CD14-positive monocyte (primary cell): Measurements from ENCODE around the gene CHKA. TPM values are rescaled to one million over a fixed set of nuclear protein-coding genes. Genes with fewer than 3 reads are reported as not detected.

Source experiments
- DNase-seq, 3 donors: peaks; one replicate each; pipeline ENCODE4 v3.0.0-alpha.2; 2011 to 2022
- H2AFZ ChIP-seq: 2 replicates; pipeline ENCODE4 v1.6.0; 2012; ENCODE audit warnings: mild to moderate bottlenecking, low read depth, low read length, inconsistent platforms; ENCODE audit not compliant: insufficient read depth, poor library complexity, severe bottlenecking
- H3K27ac ChIP-seq, 2 donors: 1 replicate in 1 of 2; 2 replicates in 1 of 2; pipeline ENCODE4 v1.5.1; 2012 to 2013; ENCODE audit warnings: low read length in 2 of 2, control low read depth in 1 of 2, inconsistent platforms in 1 of 2, low read depth in 1 of 2, mild to moderate bottlenecking in 1 of 2
- H3K27me3 ChIP-seq, 2 donors: one replicate each; pipeline versions ENCODE4 v1.6.0 to v1.6.1; 2011 to 2013; ENCODE audit warnings: low read length in 2 of 2; ENCODE audit not compliant: control insufficient read depth in 2 of 2, insufficient read depth in 2 of 2
- H3K36me3 ChIP-seq, 2 donors: replicated peaks in 1 of 2; 1 replicate in 1 of 2; 2 replicates in 1 of 2; pipeline versions ENCODE4 v1.5.1 to v1.6.1; 2012 to 2013; ENCODE audit warnings: low read length in 2 of 2, control low read depth in 1 of 2, inconsistent platforms in 1 of 2, mild to moderate bottlenecking in 1 of 2; ENCODE audit not compliant: insufficient read depth in 2 of 2, control insufficient read depth in 1 of 2
- H3K4me1 ChIP-seq, 2 donors: 1 replicate in 1 of 2; 2 replicates in 1 of 2; pipeline versions ENCODE4 v1.5.1 to v1.6.1; 2012 to 2013; ENCODE audit warnings: low read length in 2 of 2, control low read depth in 1 of 2, inconsistent platforms in 1 of 2, mild to moderate bottlenecking in 1 of 2, moderate library complexity in 1 of 2; ENCODE audit not compliant: insufficient read depth in 2 of 2, control insufficient read depth in 1 of 2
- H3K4me2 ChIP-seq: replicated peaks from 2 replicates; pipeline ENCODE3; 2012; ENCODE audit warnings: low read length, moderate library complexity, mild to moderate bottlenecking; ENCODE audit not compliant: poor library complexity, severe bottlenecking; ENCODE audit errors: extremely low read depth
- H3K4me3 ChIP-seq, 3 experiments: fragments of 200-600 bp in 1 of 3; sonication (generic) in 1 of 3; replicated peaks in 1 of 3; 1 replicate in 2 of 3; 2 replicates in 1 of 3; pipeline ENCODE4 v1.5.1; 2011 to 2013; ENCODE audit warnings: low read length in 3 of 3, mild to moderate bottlenecking in 3 of 3, control low read depth in 2 of 3, low read depth in 2 of 3, inconsistent platforms in 1 of 3, moderate library complexity in 1 of 3
- H3K79me2 ChIP-seq: 2 replicates; pipeline ENCODE4 v1.6.0; 2012; ENCODE audit warnings: mild to moderate bottlenecking, control low read depth, inconsistent platforms, low read length, moderate library complexity; ENCODE audit not compliant: insufficient read depth
- H3K9ac ChIP-seq: 2 replicates; pipeline ENCODE4 v1.6.0; 2017; ENCODE audit warnings: low read length, mild to moderate bottlenecking; ENCODE audit not compliant: insufficient read depth, poor library complexity, severe bottlenecking
- H3K9me3 ChIP-seq, 2 donors: replicated peaks in 1 of 2; 1 replicate in 1 of 2; 2 replicates in 1 of 2; pipeline versions ENCODE4 v1.5.1 to v1.6.1; 2012 to 2013; ENCODE audit warnings: low read length in 2 of 2, control low read depth in 1 of 2; ENCODE audit not compliant: control insufficient read depth in 1 of 2, insufficient read depth in 1 of 2
- H4K20me1 ChIP-seq: 2 replicates; pipeline ENCODE4 v1.6.0; 2012; ENCODE audit warnings: mild to moderate bottlenecking, low read length, control low read depth, moderate library complexity; ENCODE audit not compliant: insufficient read depth
- H3K27ac Mint-ChIP-seq, 7 donors: one replicate each; pipeline ENCODE4 v1.8.0; 2020; ENCODE audit warnings: mild to moderate bottlenecking in 7 of 7, mixed read lengths in 7 of 7, moderate library complexity in 6 of 7, inconsistent platforms in 2 of 7
- H3K27me3 Mint-ChIP-seq, 3 donors: one replicate each; pipeline ENCODE4 v1.8.0; 2021 to 2022; ENCODE audit warnings: low read depth in 3 of 3, mild to moderate bottlenecking in 3 of 3, mixed read lengths in 3 of 3, moderate library complexity in 3 of 3, inconsistent platforms in 1 of 3
- H3K36me3 Mint-ChIP-seq, 2 donors: one replicate each; pipeline ENCODE4 v1.8.0; 2020; ENCODE audit warnings: mixed read lengths in 2 of 2, inconsistent platforms in 1 of 2, mild to moderate bottlenecking in 1 of 2
- H3K4me1 Mint-ChIP-seq: one replicate; pipeline ENCODE4 v1.8.0; 2020; ENCODE audit warnings: mild to moderate bottlenecking, mixed read lengths
- H3K4me3 Mint-ChIP-seq, 2 donors: one replicate each; pipeline ENCODE4 v1.8.0; 2020; ENCODE audit warnings: mild to moderate bottlenecking in 2 of 2, mixed read lengths in 2 of 2, moderate library complexity in 1 of 2
- H3K9me3 Mint-ChIP-seq, 7 donors: one replicate each; pipeline ENCODE4 v1.8.0; 2020 to 2022; ENCODE audit warnings: mixed read lengths in 7 of 7, mild to moderate bottlenecking in 6 of 7, moderate library complexity in 6 of 7, inconsistent platforms in 2 of 7
- WGBS: methylation state at CpG from one replicate; pipeline ENCODE4 v1.1.5; 2013; ENCODE audit warnings: missing lambda C conversion rate; ENCODE audit not compliant: insufficient coverage; 5-methylcytosine and 5-hydroxymethylcytosine counted together
- intact Hi-C, 2 donors: fragments of 100-400 bp; cut with micrococcal nuclease; formaldehyde crosslinking; loops; one replicate each; pipeline versions ENCODE4 v1.15.0 to v1.15.1; 2023
- polyA plus RNA-seq, 3 donors: library from polyadenylated mRNA; depleted of rRNA in 1 of 3; unstranded in 2 of 3; stranded (reverse) in 1 of 3; fragments of 300-500 nt in 2 of 3; fragments of >200 nt in 1 of 3; fragmentation: Illumina TruSeq in 2 of 3; gene quantifications; 1 replicate in 2 of 3; 2 replicates in 1 of 3; pipeline ENCODE4 v1.2.3, GENCODE V29; 2012 to 2021
- TF ChIP-seq, protein P1 (sequence below): fragments of 200-600 bp; IDR thresholded peaks from one replicate; pipeline ENCODE4 v1.8.0; 2022; ENCODE audit warnings: antibody characterized with exemption, mild to moderate bottlenecking

The CHKA gene
- polyA plus RNA-seq, 3 donors, result 2.8 to 20.9 (median 5.7) TPM

- TF ChIP-seq, protein P1, sequence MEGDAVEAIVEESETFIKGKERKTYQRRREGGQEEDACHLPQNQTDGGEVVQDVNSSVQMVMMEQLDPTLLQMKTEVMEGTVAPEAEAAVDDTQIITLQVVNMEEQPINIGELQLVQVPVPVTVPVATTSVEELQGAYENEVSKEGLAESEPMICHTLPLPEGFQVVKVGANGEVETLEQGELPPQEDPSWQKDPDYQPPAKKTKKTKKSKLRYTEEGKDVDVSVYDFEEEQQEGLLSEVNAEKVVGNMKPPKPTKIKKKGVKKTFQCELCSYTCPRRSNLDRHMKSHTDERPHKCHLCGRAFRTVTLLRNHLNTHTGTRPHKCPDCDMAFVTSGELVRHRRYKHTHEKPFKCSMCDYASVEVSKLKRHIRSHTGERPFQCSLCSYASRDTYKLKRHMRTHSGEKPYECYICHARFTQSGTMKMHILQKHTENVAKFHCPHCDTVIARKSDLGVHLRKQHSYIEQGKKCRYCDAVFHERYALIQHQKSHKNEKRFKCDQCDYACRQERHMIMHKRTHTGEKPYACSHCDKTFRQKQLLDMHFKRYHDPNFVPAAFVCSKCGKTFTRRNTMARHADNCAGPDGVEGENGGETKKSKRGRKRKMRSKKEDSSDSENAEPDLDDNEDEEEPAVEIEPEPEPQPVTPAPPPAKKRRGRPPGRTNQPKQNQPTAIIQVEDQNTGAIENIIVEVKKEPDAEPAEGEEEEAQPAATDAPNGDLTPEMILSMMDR, result no peak
- peaks cover 6 to 11% of the 10 kb centered on the region in 2 donors for H3K36me3 Mint-ChIP-seq
- H3K4me3 Mint-ChIP-seq, result peak overlapping the region; percentile 83 to 92
- H3K9me3 Mint-ChIP-seq, result no peaks in the 10 kb centered on the region
- peak overlapping the region; percentile 25 for H3K9ac ChIP-seq
- H3K36me3 ChIP-seq, result peaks cover 0 to 6% of the 10 kb centered on the region in 2 donors
- 40% methylated on average over 16 of the region's 27 CpGs for WGBS
- intact Hi-C loops, result loop anchor here in 1 of 2 donors (5.0 to 10.0 kb wide), 2 partner anchors 34 to 206 kb away; partner anchors contain the start of gene KMT5B
- peaks cover 35% of the 10 kb centered on the region for H4K20me1 ChIP-seq
- H3K27me3 Mint-ChIP-seq, result peaks cover 0 to 1% (median 0%) of the 10 kb centered on the region in 3 donors
- H3K4me1 ChIP-seq, result peaks cover 70 to 80% of the 10 kb centered on the region in 2 donors
- peak overlapping the region in 1 of 3 experiments; percentile 89 for H3K4me3 ChIP-seq
- peaks cover 72% of the 10 kb centered on the region for H3K4me1 Mint-ChIP-seq
- H3K27ac Mint-ChIP-seq, result peak overlapping the region; percentile 91 to 97 (median 95)
- H3K9me3 ChIP-seq, result no peaks in the 10 kb centered on the region
- H3K27ac ChIP-seq, result peak overlapping the region; percentile 90 to 94
- peak overlapping the region; percentile 94 for H3K4me2 ChIP-seq
- peak; percentile 24 to 62 (median 56) for DNase-seq
- H3K27me3 ChIP-seq, result no peaks in the 10 kb centered on the region
- H3K79me2 ChIP-seq, result peaks cover 53% of the 10 kb centered on the region
- peak overlapping the region; percentile 66 for H2AFZ ChIP-seq
Observed at GRCh38 chr11:68008381-68009337, 112.5 kb downstream of the CHKA start.

GRCh38 chr11:68007498-68008380 is 113.4 kb downstream of the CHKA start:
- peaks cover 66% of the 10 kb centered on the region for H3K4me1 Mint-ChIP-seq
- DNase-seq, result no peak
- H3K27ac ChIP-seq, result no peak overlapping the region
- H3K4me2 ChIP-seq, result peak overlapping the region; percentile 94
- no peak overlapping the region for H3K4me3 ChIP-seq
- WGBS, result over 99% methylated on average over 7 of the region's 16 CpGs
- TF ChIP-seq, protein P1, result no peak
- peaks cover 53% of the 10 kb centered on the region for H3K79me2 ChIP-seq
- peaks cover 0 to 1% (median 0%) of the 10 kb centered on the region in 3 donors for H3K27me3 Mint-ChIP-seq
- no peak overlapping the region for H2AFZ ChIP-seq
- no peak overlapping the region for H3K27ac Mint-ChIP-seq
- intact Hi-C loops, result loop anchor here in 1 of 2 donors (5.0 to 10.0 kb wide), 2 partner anchors 35 to 207 kb away; partner anchors contain the start of gene KMT5B
- H3K36me3 Mint-ChIP-seq, result peaks cover 0 to 6% of the 10 kb centered on the region in 2 donors
- H3K9me3 Mint-ChIP-seq, result no peaks in the 10 kb centered on the region
- H3K4me1 ChIP-seq, result peaks cover 62 to 73% of the 10 kb centered on the region in 2 donors
- peaks cover 33% of the 10 kb centered on the region for H4K20me1 ChIP-seq
- H3K9ac ChIP-seq, result no peak overlapping the region
- H3K9me3 ChIP-seq, result no peaks in the 10 kb centered on the region
- no peaks in the 10 kb centered on the region for H3K27me3 ChIP-seq
- no peaks in the 10 kb centered on the region for H3K36me3 ChIP-seq
- H3K4me3 Mint-ChIP-seq, result no peak overlapping the region
